Mesodermal cell (in vitro differentiated cells): ENCODE data around the gene NAA35. TPM values are rescaled to one million over a fixed set of nuclear protein-coding genes. Genes with fewer than 3 reads are reported as not detected.

Experiments
- H3K27ac ChIP-seq: 2 replicates; pipeline ENCODE4 v1.7.0; 2013; ENCODE audit warnings: mild to moderate bottlenecking, low read depth, low read length, moderate library complexity; ENCODE audit not compliant: severe bottlenecking
- H3K36me3 ChIP-seq: 2 replicates; pipeline ENCODE4 v1.7.1; 2013; ENCODE audit warnings: mild to moderate bottlenecking, low read length, moderate library complexity; ENCODE audit not compliant: control insufficient read depth, insufficient read depth
- H3K4me1 ChIP-seq: one replicate; pipeline ENCODE4 v1.7.1; 2013; ENCODE audit warnings: mild to moderate bottlenecking, low read length; ENCODE audit not compliant: insufficient read depth, control insufficient read depth, poor library complexity, severe bottlenecking
- H3K4me3 ChIP-seq: 2 replicates; pipeline ENCODE4 v1.7.0; 2013; ENCODE audit warnings: low read length, control low read depth, mild to moderate bottlenecking; ENCODE audit not compliant: insufficient read depth, poor library complexity, severe bottlenecking; ENCODE audit errors: extremely low read depth
- H3K9me3 ChIP-seq: 2 replicates; pipeline ENCODE4 v1.7.1; 2013; ENCODE audit warnings: mild to moderate bottlenecking, low read length, moderate library complexity; ENCODE audit not compliant: control insufficient read depth
- WGBS, 2 experiments: methylation state at CpG; one replicate each; pipeline ENCODE4 v1.1.5; 2013; ENCODE audit warnings: missing lambda C conversion rate in 2 of 2; ENCODE audit not compliant: insufficient coverage in 2 of 2; 5-methylcytosine and 5-hydroxymethylcytosine counted together
- polyA plus RNA-seq, 2 experiments: library from polyadenylated mRNA; stranded (reverse); fragments of 50-300 nt; gene quantifications; one replicate each; pipeline ENCODE4 v1.2.3, GENCODE V29; 2013

Gene NAA35
- 25.3 TPM for polyA plus RNA-seq (2013, experiment 1 of 2)
- polyA plus RNA-seq (2013, experiment 2 of 2), result 27.2 TPM

GRCh38 chr9:85940832-85941621, at the start of gene NAA35:
Gene NAA35 (plus strand): TSS chr9:85941146. CDS start chr9:85942160, 1,014 bp downstream.
- Histone ChIP-seq H3K27ac (peak within 1 kb of the TSS; percentile 87), H3K9me3 (no peaks in the 10 kb centered on the region), H3K4me1 (peaks cover 5% of the 10 kb centered on the region), H3K4me3 (peak within 1 kb of the TSS; percentile 95), H3K36me3 (peaks cover 36% of the 10 kb centered on the region)
- WGBS, 2 experiments, result 0% methylated on average over 42 to 68 of the region's 93 CpGs

GRCh38 chr9:85892401-85892800, 48.5 kb upstream of the NAA35 start:
- WGBS, 2 experiments, result no CpG with 5 or more reads among the region's 1 CpG
- Histone ChIP-seq H3K4me3 (no peak overlapping the region), H3K36me3 (no peaks in the 10 kb centered on the region), H3K9me3 (no peaks in the 10 kb centered on the region), H3K4me1 (no peaks in the 10 kb centered on the region), H3K27ac (no peak overlapping the region)

GRCh38 chr9:85895685-85896084, 45.3 kb upstream of the NAA35 start:
- Histone ChIP-seq H3K4me3 (no peak overlapping the region), H3K4me1 (no peaks in the 10 kb centered on the region), H3K27ac (no peak overlapping the region), H3K9me3 (no peaks in the 10 kb centered on the region), H3K36me3 (no peaks in the 10 kb centered on the region)
- 100% methylated on average over 1 of the region's 2 CpGs; no CpG with 5 or more reads in 1 of the 2 experiments for WGBS, 2 experiments

GRCh38 chr9:85897848-85898247, 43.1 kb upstream of the NAA35 start:
- H3K4me1 ChIP-seq, result no peaks in the 10 kb centered on the region
- 94% methylated on average over 3 of the region's 4 CpGs; no CpG with 5 or more reads in 1 of the 2 experiments for WGBS, 2 experiments
- no peak overlapping the region for H3K27ac ChIP-seq
- H3K4me3 ChIP-seq, result no peak overlapping the region
- no peaks in the 10 kb centered on the region for H3K36me3 ChIP-seq
- H3K9me3 ChIP-seq, result no peaks in the 10 kb centered on the region

GRCh38 chr9:85898332-85898731, 42.6 kb upstream of the NAA35 start:
- no peak overlapping the region for H3K27ac ChIP-seq
- no peaks in the 10 kb centered on the region for H3K9me3 ChIP-seq
- WGBS, 2 experiments, result 89 to 100% methylated on average over 5 of the region's 6 CpGs
- H3K4me3 ChIP-seq, result no peak overlapping the region
- H3K36me3 ChIP-seq, result no peaks in the 10 kb centered on the region
- no peaks in the 10 kb centered on the region for H3K4me1 ChIP-seq

- no peaks in the 10 kb centered on the region for H3K36me3 ChIP-seq
- H3K4me1 ChIP-seq, result no peaks in the 10 kb centered on the region
- no peak overlapping the region for H3K27ac ChIP-seq
- WGBS, 2 experiments, result 90 to 94% methylated on average over 11 to 12 of the region's 16 CpGs
- no peaks in the 10 kb centered on the region for H3K9me3 ChIP-seq
- no peak overlapping the region for H3K4me3 ChIP-seq
Observed at GRCh38 chr9:85899388-85899787, 41.6 kb upstream of the NAA35 start.

GRCh38 chr9:85900504-85901201, 40.3 kb upstream of the NAA35 start:
- H3K9me3 ChIP-seq, result no peaks in the 10 kb centered on the region
- no peaks in the 10 kb centered on the region for H3K36me3 ChIP-seq
- 61 to 94% methylated on average over 2 to 6 of the region's 9 CpGs for WGBS, 2 experiments
- H3K4me3 ChIP-seq, result no peak overlapping the region
- H3K4me1 ChIP-seq, result no peaks in the 10 kb centered on the region
- H3K27ac ChIP-seq, result no peak overlapping the region

GRCh38 chr9:85904975-85905374, 36.0 kb upstream of the NAA35 start:
- Histone ChIP-seq H3K36me3 (no peaks in the 10 kb centered on the region), H3K9me3 (no peaks in the 10 kb centered on the region), H3K27ac (no peak overlapping the region), H3K4me3 (no peak overlapping the region), H3K4me1 (no peaks in the 10 kb centered on the region)
- WGBS, 2 experiments, result no CpG with 5 or more reads among the region's 2 CpGs

GRCh38 chr9:85905957-85906356, 35.0 kb upstream of the NAA35 start:
- no peaks in the 10 kb centered on the region for H3K4me1 ChIP-seq
- no peak overlapping the region for H3K27ac ChIP-seq
- no peaks in the 10 kb centered on the region for H3K9me3 ChIP-seq
- no peak overlapping the region for H3K4me3 ChIP-seq
- no CpG with 5 or more reads among the region's 1 CpG for WGBS, 2 experiments
- no peaks in the 10 kb centered on the region for H3K36me3 ChIP-seq

- Histone ChIP-seq H3K9me3 (no peaks in the 10 kb centered on the region), H3K4me3 (no peak overlapping the region), H3K36me3 (no peaks in the 10 kb centered on the region), H3K4me1 (no peaks in the 10 kb centered on the region), H3K27ac (no peak overlapping the region)
- 86% methylated on average over 1 of the region's 1 CpG; no CpG with 5 or more reads in 1 of the 2 experiments for WGBS, 2 experiments
Observed at GRCh38 chr9:85909390-85909789, 31.6 kb upstream of the NAA35 start.

GRCh38 chr9:85914108-85914507, 26.8 kb upstream of the NAA35 start:
- Histone ChIP-seq H3K27ac (no peak overlapping the region), H3K9me3 (no peaks in the 10 kb centered on the region), H3K36me3 (no peaks in the 10 kb centered on the region), H3K4me1 (no peaks in the 10 kb centered on the region), H3K4me3 (no peak overlapping the region)
